GM12892 (cell line): ENCODE data around the gene CAVIN2.

ENCODE experiments used
- POLR2A ChIP-seq: IDR thresholded peaks from 2 replicates; pipeline ENCODE4 v1.6.1; 2011; ENCODE audit warnings: low read depth, low read length, control low read depth
- POLR2AphosphoS5 ChIP-seq: IDR thresholded peaks from 2 replicates; pipeline ENCODE4 v1.6.1; 2011; ENCODE audit warnings: low read depth, low read length, control low read depth
- TAF1 ChIP-seq: IDR thresholded peaks from 2 replicates; pipeline ENCODE4 v1.6.1; 2011; ENCODE audit warnings: low read depth, mild to moderate bottlenecking, control low read depth, low read length, borderline replicate concordance

DNA sequence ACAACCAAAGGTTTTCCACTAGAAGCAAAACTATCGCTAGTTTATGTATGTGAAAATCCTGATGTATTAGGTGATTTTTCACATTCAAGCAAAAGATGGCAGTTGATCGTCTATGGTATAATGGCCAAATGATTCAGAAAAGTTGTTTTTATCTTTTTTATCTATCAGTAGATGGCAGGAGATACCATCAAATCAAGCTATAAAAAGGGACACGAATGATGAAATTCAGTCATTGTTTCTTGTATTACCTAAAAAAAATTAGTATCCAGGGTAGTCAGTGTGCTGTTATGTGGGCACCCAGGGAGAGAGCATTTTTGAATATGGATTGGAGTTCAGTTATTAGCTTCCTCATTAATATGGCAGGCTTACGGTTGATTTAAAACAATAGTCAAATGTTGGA, 22.9 kb upstream of the CAVIN2 start:
- no peak for TF ChIP-seq POLR2AphosphoS5
- TF ChIP-seq TAF1: no peak
- no peak for TF ChIP-seq POLR2A
